Subcutaneous adipose tissue (tissue), 4 donors: ENCODE data around the gene COLEC11. TPM values are rescaled to one million over a fixed set of nuclear protein-coding genes. Genes with fewer than 3 reads are reported as not detected.

Source experiments
- CTCF ChIP-seq: fragments of 450-650 bp; IDR thresholded peaks from one replicate; pipeline ENCODE4 v1.5.1; 2016; ENCODE audit warnings: low read depth, mild to moderate bottlenecking, control low read depth, antibody characterized with exemption, moderate library complexity
- total RNA-seq, 4 donors: library from RNA; depleted of rRNA; stranded (reverse); fragments of >200 nt; gene quantifications; one replicate each; pipeline ENCODE4 v1.1.0, GENCODE V29; 2016

Gene COLEC11
- total RNA-seq, 4 donors from 2014 or later, result 1.1 to 9.8 (median 2.3) TPM

- no peak for TF ChIP-seq CTCF
Observed at GRCh38 chr2:3646446-3646845, 51.5 kb downstream of the COLEC11 start.

- no peak for TF ChIP-seq CTCF
Observed at GRCh38 chr2:3647246-3647645, 52.3 kb downstream of the COLEC11 start.

- no peak for TF ChIP-seq CTCF
Observed at GRCh38 chr2:3647831-3648651, 53.1 kb downstream of the COLEC11 start.

GRCh38 chr2:3648652-3649177 lies 53.8 kb downstream of the COLEC11 start:
- no peak for TF ChIP-seq CTCF

- TF ChIP-seq CTCF, result no peak
Observed at GRCh38 chr2:3649581-3649980, 54.7 kb downstream of the COLEC11 start.

- no peak for TF ChIP-seq CTCF
Observed at GRCh38 chr2:3650140-3650920, 55.4 kb downstream of the COLEC11 start.
